VCaP (cell line): ENCODE data around the gene MGAT5B.

Source experiments
- H3K27ac ChIP-seq: fragments of 450-650 bp; 2 replicates; pipeline ENCODE4 v1.5.1; 2017
- CTCF ChIP-seq: fragments of 450-650 bp; conservative IDR thresholded peaks from 2 replicates; pipeline ENCODE4 v1.5.1; 2017; ENCODE audit warnings: mild to moderate bottlenecking, moderate library complexity

Gene MGAT5B

DNA sequence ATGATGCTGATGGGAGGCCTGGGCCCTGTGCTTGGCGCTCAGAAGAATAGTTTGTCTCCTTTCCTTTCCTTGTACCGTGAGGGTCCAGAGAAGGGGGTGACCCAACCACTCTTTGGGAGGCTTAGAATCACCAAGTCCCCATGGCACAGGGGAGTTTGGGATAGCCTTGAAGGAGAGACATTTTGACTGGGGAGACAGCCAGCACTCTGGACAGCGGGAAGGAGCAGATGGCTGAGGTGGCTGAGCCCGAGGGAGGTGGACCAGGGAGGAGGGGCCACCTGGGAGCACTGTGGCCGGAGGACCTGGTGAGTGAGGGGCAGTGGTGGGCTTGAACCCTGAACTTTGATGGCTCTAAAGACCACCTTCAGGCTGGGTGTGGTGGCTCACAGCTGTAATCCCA, 18.2 kb downstream of the MGAT5B start:
- no peak for TF ChIP-seq CTCF
- H3K27ac ChIP-seq = no peak overlapping the region

DNA sequence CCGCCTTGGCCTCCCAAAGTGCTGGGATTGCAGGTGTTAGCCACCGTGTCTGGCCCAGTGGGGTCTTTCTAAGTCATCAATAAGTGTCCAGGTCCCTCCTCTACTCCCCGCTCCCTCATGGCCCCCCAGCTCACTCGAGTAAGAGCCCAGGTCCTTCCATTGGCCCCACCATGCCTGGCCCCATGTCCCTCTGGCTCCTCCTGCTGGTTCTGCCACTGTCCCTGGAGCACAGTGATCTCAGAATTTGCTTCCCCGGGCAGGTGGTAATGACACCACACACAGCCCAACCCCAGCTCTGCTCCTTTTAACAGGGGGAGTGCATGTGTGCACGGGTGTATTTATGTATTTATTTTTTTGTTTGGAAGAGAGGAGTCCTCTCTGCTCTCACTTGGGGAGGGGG, 19.6 kb downstream of the MGAT5B start:
- no peak overlapping the region for H3K27ac ChIP-seq
- TF ChIP-seq CTCF = no peak

DNA sequence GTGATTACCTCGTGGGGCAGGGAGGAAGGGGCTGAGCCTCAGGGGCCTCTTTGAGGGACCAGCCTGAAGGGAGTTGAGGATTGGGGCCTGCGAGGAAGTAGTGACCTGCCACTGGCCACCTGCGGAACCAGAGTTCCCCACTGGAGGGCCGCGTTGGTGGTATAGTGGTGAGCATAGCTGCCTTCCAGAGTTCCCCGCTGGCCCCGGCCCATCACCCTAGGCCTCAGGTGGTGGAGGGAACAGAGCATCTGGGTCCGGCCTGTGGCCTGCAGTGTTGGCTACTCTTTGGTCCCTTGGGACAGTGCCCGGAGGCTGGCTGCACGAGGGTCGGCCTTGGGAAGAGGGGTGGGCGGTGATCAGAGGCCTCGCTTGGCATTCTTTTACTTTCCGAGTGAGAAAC, 20.5 kb downstream of the MGAT5B start:
- TF ChIP-seq CTCF = no peak; the same call in 1 of the 2 replicates
- H3K27ac ChIP-seq = no peak overlapping the region

DNA sequence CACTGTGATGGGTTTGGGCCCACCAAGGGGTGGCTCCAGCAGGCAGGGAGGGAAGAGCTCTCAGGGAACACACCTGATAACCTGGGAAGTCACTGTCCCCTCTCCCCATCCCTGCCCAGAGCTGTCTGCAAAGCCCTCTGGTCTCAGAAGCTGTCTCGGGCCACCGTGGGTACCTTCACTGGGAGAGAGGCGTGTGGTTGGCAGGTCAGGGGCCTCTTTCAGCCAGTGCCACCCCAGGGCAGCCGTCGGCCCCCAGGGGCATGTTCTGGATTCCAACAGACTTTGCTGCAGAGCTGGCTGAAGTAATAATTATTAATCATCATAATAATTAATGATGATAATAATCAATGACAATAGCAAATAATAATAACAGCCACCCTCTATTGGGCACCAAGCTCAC, 21.1 kb downstream of the MGAT5B start:
- H3K27ac ChIP-seq = no peak overlapping the region
- TF ChIP-seq CTCF = no peak

- H3K27ac ChIP-seq = no peak overlapping the region
- TF ChIP-seq CTCF = no peak
Measured at GRCh38 chr17:76892329-76892728, 24.1 kb downstream of the MGAT5B start.

DNA sequence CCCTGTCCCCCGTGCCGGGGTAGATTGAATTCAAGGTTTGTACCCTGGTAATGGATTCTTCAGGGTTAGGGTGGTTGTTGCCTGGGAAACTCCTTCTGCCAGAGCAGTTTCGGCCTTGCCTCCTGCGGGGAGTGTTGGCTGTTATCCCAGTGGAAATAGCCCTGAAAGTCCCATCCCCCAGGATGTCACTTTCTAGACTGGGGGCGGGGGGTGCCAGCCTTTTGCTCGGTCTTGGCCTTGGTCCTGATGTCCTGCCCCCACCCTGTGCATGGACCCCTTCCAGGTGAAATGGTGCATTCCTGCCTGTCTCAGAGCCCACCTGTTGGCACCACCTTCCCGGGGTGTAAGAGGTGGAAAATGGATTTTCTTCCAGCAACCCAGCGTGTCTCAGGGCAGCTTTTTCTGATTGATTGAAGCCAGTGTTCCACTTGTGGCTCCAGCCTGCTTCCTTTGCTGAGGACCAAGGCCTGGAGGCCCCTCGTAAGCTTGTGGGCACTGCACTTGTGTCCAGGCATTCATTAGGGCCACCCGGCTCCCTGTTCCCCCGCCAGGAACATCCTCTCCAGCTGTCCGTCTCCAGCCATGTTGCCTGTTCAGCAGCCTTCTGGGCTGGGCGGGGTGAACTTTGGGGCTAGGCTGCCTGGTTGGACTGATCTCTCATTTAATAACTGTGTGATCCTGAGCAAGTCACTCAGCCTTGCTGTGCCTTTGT, 25.6 kb downstream of the MGAT5B start:
- TF ChIP-seq CTCF = no peak
- H3K27ac ChIP-seq = no peak overlapping the region

DNA sequence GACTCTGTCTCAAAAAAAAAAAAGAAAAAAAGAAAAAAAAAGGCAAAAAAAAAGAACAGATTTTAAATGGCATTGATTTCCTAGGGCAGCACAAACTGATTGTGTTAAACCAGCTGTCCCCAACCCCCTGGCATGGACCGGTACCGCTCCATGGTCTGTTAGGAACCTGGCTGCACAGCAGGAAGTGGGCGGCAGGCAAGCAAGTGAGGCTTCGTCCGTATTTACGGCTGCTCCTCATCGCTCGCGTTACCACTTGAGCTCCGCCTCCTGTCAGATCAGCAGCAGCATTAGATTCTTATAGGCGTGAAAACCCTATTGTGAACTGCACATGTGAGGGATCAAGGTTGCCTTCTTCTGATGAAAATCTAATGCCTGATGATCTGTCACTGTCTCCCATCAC, 26.6 kb downstream of the MGAT5B start:
- TF ChIP-seq CTCF = no peak
- no peak overlapping the region for H3K27ac ChIP-seq
